Activated naive CD8-positive, alpha-beta T cell (primary cell): ENCODE results near the gene BCAP29.

Experiments
- H3K27ac Mint-ChIP-seq: one replicate; pipeline ENCODE4 v1.8.0; 2021; ENCODE audit warnings: mixed read lengths
- H3K27me3 Mint-ChIP-seq: one replicate; pipeline ENCODE4 v1.8.0; 2021; ENCODE audit warnings: mixed read lengths
- H3K36me3 Mint-ChIP-seq: one replicate; pipeline ENCODE4 v1.8.0; 2021; ENCODE audit warnings: mixed read lengths
- H3K4me1 Mint-ChIP-seq: one replicate; pipeline ENCODE4 v1.8.0; 2021; ENCODE audit warnings: low read depth, mixed read lengths
- H3K4me3 Mint-ChIP-seq: one replicate; pipeline ENCODE4 v1.8.0; 2021; ENCODE audit warnings: mild to moderate bottlenecking, mixed read lengths
- H3K9me3 Mint-ChIP-seq: one replicate; pipeline ENCODE4 v1.8.0; 2021; ENCODE audit warnings: low read depth, mixed read lengths

The BCAP29 gene

DNA sequence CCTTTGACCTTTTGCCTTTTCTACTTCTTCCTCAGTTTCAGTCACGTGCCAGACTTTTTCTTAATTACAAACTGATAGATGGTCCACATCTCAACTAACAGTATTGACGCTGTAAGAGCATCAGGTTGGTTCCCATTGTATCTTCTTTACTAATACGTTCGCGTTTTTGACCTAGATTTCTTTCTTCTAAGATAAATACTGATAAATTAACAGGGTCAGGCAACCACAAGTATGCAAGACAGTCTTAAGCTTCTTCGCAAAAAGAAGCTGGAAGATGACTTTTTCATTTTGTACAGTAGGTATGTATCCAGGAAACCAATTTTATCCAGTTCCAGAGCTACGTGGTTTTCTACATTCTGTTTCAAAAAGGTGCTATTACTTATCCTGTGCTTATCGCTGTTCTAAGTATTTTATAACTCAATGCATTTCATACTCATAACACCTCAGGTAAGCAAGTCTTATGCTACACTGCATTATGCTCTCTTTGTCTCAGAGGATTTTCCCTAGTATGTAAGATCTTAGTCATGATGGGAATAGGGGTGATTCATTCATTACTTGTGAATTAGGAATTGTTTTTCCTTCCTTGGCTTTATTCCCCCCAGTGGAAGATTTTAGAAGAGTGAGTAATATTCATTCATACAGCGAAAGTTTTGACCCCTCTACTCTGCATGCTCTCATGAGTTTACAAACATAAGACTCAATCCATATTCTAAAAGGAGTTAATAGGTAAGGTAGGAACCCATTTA, 15.3 kb upstream of the BCAP29 start:
- peaks cover 61% of the 10 kb centered on the region for H3K4me1 Mint-ChIP-seq
- H3K36me3 Mint-ChIP-seq, result peaks cover 9% of the 10 kb centered on the region
- peak overlapping the region; percentile 93 for H3K27ac Mint-ChIP-seq
- peak overlapping the region; percentile 94 for H3K4me3 Mint-ChIP-seq
- H3K27me3 Mint-ChIP-seq, result no peaks in the 10 kb centered on the region
- no peaks in the 10 kb centered on the region for H3K9me3 Mint-ChIP-seq

DNA sequence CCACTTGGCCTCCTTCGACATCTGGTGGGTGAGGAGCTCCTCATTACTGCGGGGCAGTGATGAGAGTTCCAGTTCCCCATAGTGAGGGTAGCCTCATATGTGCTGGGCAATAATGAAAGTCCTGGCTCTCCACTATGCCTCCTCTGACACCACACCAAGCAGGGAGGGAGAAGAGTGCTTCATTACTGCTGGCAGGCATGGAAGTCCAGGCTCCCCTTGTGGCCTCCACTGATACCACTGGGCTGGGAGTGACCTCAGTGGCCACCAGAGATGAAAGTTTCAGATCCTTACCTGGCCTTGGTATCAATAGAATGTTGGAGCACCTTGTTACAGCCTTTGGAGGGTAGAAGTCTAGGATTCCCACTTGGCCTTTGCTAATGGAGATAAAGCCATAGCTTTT, 9.7 kb upstream of the BCAP29 start:
- H3K4me3 Mint-ChIP-seq, result no peak overlapping the region
- no peak overlapping the region for H3K27ac Mint-ChIP-seq
- H3K4me1 Mint-ChIP-seq, result peaks cover 15% of the 10 kb centered on the region
- no peaks in the 10 kb centered on the region for H3K27me3 Mint-ChIP-seq
- H3K36me3 Mint-ChIP-seq, result peaks cover 18% of the 10 kb centered on the region
- no peaks in the 10 kb centered on the region for H3K9me3 Mint-ChIP-seq

DNA sequence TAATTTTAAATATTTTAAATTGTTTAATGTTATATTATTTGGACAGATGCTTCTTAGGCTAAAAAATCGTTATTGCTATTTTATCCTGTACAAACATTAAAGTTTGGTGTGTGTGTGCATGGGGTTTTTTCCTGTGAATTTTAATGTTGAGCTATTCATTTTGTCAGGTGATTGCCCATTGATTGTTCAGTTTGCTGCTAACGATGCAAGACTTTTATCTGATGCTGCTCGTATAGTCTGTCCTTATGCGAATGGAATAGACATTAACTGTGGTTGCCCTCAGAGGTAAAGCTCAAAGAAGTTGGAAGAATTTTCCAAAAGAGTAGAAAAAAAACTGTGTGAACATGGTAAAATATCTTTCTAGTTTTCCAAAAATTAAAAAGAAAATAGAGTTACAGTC, 6.5 kb upstream of the BCAP29 start:
- H3K4me1 Mint-ChIP-seq, result peaks cover 2% of the 10 kb centered on the region
- H3K4me3 Mint-ChIP-seq, result no peak overlapping the region
- H3K27ac Mint-ChIP-seq, result no peak overlapping the region
- H3K9me3 Mint-ChIP-seq, result no peaks in the 10 kb centered on the region
- H3K36me3 Mint-ChIP-seq, result peaks cover 13% of the 10 kb centered on the region
- H3K27me3 Mint-ChIP-seq, result no peaks in the 10 kb centered on the region

DNA sequence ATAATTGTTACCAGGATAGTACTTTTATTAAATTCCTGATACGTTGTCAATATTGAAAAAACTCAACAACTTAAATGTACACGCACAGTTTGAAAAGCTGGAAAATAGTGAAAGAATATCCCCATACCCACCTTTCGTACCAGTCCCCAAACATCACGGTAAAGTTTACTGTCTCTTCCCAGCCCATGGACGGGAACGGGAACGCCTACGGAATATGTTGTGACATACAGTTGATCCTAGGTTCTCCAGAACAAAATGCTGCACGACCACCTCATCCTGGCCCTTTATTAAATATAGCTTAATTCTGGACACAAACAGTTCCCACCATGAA, 527 bp upstream of the BCAP29 start:
- Mint-ChIP-seq H3K4me1 (peaks cover 22% of the 10 kb centered on the region), H3K9me3 (no peaks in the 10 kb centered on the region), H3K4me3 (peak overlapping the region; percentile 92), H3K27ac (peak overlapping the region; percentile 77), H3K27me3 (no peaks in the 10 kb centered on the region), H3K36me3 (no peaks in the 10 kb centered on the region)

DNA sequence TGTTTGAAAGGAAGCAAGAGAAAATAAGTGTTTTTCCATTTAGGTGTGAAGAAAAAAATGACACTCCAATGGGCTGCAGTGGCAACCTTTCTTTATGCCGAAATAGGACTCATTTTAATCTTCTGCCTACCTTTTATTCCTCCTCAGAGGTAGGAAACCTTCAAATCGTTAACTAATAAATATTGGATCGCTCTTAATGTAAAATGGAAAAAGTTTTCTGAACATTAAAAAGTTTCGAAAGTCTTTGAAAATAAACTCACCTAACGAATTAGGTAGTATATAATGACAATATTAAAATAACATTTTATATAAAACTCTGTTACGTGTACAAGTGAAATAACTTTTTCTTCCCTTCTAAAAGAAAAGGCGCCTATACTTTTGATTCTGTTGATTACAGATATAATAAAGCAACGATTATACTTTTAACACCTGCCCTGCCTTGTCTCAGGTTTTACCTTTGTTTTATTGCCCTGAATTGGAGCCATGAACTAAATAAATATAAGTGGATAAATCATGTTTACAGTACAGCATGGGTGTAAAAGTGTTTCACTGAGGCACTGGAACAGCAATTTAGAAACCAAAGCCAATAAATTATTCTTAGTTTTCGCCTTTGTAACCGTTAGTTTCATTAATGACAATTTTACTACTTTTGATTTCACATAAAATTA, 804 bp downstream of the BCAP29 start:
- Mint-ChIP-seq H3K4me1 (peaks cover 22% of the 10 kb centered on the region), H3K27me3 (no peaks in the 10 kb centered on the region), H3K4me3 (peak overlapping the region; percentile 77), H3K27ac (peak overlapping the region; percentile 34), H3K9me3 (no peaks in the 10 kb centered on the region), H3K36me3 (peaks cover 6% of the 10 kb centered on the region)

DNA sequence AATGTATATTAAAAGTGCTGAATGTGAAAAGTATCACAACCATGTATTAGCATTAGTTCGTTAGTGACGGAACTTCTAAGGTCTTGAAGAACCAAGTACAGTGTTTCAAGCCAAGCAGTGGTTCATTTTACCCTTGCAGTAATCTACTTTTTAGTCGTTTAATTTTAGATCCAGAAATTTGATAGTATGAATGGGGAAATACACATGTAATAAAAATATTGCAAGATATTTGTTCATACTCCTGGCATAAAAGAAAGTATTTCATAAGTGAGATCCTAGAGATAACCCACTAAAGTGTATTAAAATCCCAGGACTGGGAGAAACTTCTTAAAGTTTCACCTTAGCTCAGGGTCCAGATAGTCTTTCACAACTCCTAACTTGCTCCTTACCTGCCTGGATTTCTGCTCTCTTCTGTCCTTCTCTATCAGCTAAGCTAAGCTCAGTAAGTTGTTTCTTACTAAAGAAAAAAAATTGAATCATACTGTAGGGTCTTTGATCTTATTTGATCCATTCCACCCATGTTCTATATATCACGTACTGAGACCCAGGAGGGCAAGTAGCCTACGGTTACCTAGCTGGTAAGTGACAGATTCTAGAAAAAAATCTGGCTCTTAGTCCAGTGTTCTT, 1.5 kb downstream of the BCAP29 start:
- Mint-ChIP-seq H3K27me3 (no peaks in the 10 kb centered on the region), H3K4me1 (peaks cover 22% of the 10 kb centered on the region), H3K4me3 (peak overlapping the region; percentile 77), H3K9me3 (no peaks in the 10 kb centered on the region), H3K27ac (no peak overlapping the region), H3K36me3 (peaks cover 6% of the 10 kb centered on the region)

DNA sequence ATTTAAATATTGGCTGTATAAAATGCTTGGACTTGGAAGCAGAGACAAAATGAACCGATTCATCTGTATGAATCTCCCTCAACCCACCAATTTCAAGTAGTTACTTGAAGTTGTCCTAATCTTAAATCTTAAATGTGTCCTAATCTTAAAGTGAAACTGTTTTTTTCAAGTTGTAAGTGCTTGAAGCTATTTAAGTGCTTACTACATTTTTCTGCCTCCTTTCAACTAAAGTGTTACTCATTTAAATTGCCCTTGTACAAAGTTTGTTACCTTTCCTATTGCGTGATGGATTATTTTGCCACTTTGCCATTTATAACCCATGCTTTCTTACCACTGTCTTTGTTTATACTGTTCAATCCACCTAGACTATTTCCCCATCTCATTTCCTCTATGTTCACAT, 2.8 kb downstream of the BCAP29 start:
- H3K4me1 Mint-ChIP-seq, result peaks cover 22% of the 10 kb centered on the region
- peak overlapping the region; percentile 18 for H3K4me3 Mint-ChIP-seq
- no peak overlapping the region for H3K27ac Mint-ChIP-seq

DNA sequence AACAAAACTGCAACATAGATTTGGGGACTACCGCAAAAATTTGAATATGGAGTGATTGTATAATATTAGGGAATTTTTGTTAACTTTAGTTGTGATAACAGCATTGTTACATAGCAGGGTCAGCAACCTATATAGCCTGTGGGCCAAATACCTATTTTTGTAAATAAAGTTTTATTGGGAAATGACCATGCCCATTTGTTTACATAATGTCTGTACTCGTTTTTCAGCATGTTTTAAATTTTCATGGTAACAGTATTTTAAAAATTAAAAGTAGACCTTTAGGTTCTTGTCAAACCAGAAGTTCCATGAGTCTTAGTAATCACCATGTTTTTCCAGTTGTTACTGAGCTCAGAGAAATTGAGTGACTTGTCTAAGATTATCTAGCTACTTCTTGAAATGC, 4.7 kb downstream of the BCAP29 start:
- Mint-ChIP-seq H3K4me3 (no peak overlapping the region), H3K27me3 (no peaks in the 10 kb centered on the region), H3K4me1 (peaks cover 17% of the 10 kb centered on the region)

More for the DNA sequence above, 2.8 kb downstream of the BCAP29 start:
- H3K36me3 Mint-ChIP-seq, result peaks cover 11% of the 10 kb centered on the region
- H3K9me3 Mint-ChIP-seq, result no peaks in the 10 kb centered on the region
- no peaks in the 10 kb centered on the region for H3K27me3 Mint-ChIP-seq

DNA sequence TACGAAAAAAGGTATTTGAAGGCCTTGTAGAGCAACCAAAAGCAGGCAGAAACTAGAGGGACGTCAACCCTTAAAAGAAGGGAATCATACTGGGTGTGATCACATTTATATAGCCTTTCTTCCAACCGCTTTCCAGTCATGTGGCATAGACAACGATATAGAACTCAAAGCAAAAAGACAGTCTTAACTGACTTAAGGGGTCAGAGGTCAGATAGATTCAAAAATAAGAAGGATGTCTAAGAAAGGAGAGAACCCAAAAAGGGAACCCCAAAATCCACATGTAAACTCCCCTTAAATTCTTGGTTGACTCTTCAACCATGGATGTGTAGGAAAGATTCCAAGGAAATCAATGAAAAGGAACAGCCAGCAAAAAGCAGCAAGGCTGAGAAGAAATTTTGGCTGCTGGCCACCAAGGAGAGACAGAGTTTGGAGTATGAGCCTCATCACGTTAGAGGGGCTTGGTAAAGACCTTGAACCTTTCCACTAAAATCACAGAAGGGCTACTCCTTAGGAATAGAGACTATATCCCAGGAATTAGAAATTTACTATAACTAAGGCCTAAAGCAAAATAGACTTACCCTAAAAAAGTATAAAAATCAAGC, 8.6 kb downstream of the BCAP29 start:
- no peak overlapping the region for H3K27ac Mint-ChIP-seq

More for the DNA sequence above, 4.7 kb downstream of the BCAP29 start:
- H3K9me3 Mint-ChIP-seq, result no peaks in the 10 kb centered on the region
- H3K36me3 Mint-ChIP-seq, result peaks cover 11% of the 10 kb centered on the region
- H3K27ac Mint-ChIP-seq, result no peak overlapping the region

DNA sequence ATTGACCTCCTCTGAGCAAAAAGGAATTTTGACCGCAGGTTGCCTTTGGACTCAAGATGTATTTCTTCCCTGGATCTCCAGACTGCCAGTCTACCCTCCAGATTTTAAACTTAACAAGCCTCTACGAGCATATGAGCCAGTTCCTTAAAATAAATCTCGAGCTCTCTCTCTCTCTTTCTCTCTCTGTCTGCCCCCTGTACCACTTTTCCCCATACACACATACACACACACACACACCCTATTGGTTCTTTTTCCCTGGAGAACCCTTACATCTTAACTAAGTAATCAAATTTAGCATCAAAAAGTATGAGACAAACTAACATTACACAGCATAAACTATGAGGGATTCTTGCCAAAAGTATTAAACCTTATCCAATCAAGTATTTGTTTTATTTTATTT, 11.4 kb downstream of the BCAP29 start:
- Mint-ChIP-seq H3K9me3 (no peaks in the 10 kb centered on the region), H3K27ac (no peak overlapping the region), H3K4me1 (no peaks in the 10 kb centered on the region), H3K27me3 (no peaks in the 10 kb centered on the region), H3K4me3 (no peak overlapping the region), H3K36me3 (peaks cover 14% of the 10 kb centered on the region)

More for the DNA sequence above, 8.6 kb downstream of the BCAP29 start:
- H3K36me3 Mint-ChIP-seq, result peaks cover 12% of the 10 kb centered on the region
- H3K9me3 Mint-ChIP-seq, result no peaks in the 10 kb centered on the region
- H3K27me3 Mint-ChIP-seq, result no peaks in the 10 kb centered on the region
- H3K4me3 Mint-ChIP-seq, result no peak overlapping the region
- no peaks in the 10 kb centered on the region for H3K4me1 Mint-ChIP-seq

DNA sequence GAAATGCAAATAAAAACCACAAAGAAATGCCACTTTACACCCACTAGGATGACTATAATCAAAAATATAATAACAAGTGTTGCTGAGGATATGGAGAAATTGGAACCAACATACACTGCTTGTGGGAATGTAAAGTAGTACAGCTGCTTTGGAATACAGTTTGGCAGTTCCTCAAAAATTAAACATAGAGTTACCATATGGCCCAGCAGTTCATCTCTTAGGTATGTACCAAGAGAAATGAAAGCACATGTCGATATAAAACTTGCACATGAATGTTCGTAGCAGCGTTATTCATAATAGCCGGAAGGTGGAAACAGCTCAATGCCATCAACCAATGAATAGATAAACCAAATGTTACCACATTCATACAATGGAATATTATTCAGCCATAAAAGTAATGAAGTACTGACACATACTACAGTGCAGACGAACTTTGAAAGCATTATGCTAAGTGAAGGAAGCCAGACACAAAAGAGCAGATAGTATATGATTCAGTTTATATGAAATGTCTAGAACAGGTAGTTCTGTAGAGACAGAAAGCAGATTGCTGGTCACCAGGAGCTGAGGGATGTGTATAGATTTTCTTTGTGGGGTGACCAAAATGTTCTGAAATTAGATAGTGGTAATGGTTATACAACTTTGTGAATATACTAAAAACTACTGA, 12.4 kb downstream of the BCAP29 start:
- Mint-ChIP-seq H3K4me3 (no peak overlapping the region), H3K9me3 (no peaks in the 10 kb centered on the region)

DNA sequence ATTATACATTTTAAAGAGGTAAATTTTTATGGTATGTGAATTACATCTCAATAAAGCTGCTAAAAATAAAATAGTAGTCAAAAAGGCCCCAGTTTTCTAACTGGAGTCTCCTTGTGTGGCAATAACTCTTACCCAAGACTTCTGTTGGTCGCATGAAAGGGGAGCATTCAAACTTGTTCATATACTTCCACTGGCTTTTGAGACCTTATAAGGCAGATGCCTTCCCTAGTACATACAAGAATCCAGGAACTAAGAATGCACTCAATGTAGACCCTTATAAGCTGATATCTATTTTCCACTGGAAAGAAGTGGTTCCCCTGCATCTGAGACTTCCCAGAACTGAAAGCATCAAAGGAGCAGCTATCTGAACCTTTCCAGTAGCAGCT, 13.0 kb downstream of the BCAP29 start:
- Mint-ChIP-seq H3K4me1 (no peaks in the 10 kb centered on the region), H3K36me3 (peaks cover 10% of the 10 kb centered on the region), H3K27ac (no peak overlapping the region), H3K9me3 (no peaks in the 10 kb centered on the region), H3K27me3 (no peaks in the 10 kb centered on the region), H3K4me3 (no peak overlapping the region)

More for the DNA sequence above, 12.4 kb downstream of the BCAP29 start:
- Mint-ChIP-seq H3K4me1 (no peaks in the 10 kb centered on the region), H3K27ac (no peak overlapping the region), H3K27me3 (no peaks in the 10 kb centered on the region), H3K36me3 (peaks cover 10% of the 10 kb centered on the region)

DNA sequence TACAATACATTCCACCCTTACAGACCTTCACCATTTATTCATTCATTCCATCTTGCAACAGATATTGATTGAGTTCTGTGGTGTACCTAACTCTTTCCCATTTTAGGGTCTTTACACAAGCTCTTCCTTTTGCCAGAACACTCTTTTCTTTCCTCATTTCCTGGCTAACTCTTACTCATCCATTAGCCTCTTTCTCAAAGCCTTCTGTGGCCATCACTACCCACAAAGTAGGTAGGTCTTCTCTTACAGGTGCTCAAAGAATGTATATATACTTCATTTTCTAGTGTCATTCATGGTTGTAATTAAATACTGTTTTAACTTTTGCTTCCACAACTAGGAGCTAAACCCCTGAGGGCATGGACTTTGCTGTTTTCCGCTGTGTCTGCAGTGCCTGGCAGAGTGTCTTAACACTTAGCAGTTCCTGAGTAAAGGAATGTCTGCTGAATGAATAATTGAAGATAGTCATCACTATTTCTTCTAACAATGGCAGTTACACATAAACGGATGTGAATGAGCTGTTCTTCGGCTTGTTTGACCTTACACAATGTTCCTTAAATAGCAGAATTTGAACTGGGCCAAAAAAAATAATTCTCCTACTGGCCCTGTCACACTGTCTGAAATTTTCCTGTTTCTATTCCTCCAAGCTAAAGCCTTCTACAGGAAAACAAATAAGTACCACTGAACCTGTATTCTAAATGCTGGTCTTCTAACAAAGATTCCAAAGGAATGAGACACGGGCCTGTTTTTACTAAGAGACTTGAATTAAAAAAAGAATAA, 15.1 kb downstream of the BCAP29 start:
- no peaks in the 10 kb centered on the region for H3K27me3 Mint-ChIP-seq
- H3K4me1 Mint-ChIP-seq, result no peaks in the 10 kb centered on the region
- H3K27ac Mint-ChIP-seq, result no peak overlapping the region
- no peak overlapping the region for H3K4me3 Mint-ChIP-seq
- no peaks in the 10 kb centered on the region for H3K9me3 Mint-ChIP-seq
- H3K36me3 Mint-ChIP-seq, result peaks cover 10% of the 10 kb centered on the region

DNA sequence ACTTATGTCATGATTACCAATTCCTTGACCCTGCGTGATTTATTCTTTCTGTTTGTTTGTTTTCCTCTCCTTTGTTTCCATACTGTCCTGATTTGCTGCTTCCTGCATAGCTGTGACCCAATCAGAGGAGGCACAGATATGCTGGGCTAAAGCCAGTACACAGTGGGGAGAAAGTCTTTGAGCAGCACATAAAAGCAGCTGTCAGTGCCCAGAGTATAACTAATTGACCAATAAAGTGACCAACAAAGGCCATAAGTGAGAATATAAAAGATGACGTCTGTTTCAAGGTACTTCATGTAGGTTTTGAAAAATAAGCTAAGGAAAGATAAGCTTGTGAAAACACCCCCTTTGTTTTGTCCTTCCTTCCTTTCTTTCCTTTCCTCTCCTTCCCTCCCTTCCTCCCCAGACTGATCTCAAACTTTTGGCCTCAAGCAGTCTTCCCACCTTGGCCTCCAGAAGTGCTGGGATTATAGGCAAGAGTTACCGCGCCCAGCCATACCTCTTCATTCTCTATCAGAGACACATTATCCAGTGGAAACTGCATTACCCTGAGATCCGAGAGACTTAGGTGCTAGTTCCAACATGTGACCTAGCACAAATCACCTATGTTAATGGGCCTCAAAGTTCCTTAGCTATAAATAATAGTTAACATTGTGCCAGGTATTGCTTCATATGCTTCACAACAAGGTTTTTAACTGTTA, 17.0 kb downstream of the BCAP29 start:
- Mint-ChIP-seq H3K27ac (no peak overlapping the region), H3K36me3 (peaks cover 13% of the 10 kb centered on the region), H3K4me1 (no peaks in the 10 kb centered on the region), H3K27me3 (no peaks in the 10 kb centered on the region), H3K4me3 (no peak overlapping the region), H3K9me3 (no peaks in the 10 kb centered on the region)
